HG03457 (cell line): ENCODE results near the gene TRPC4AP.

Experiments
- ATAC-seq: cut with Tn5 transposase; IDR thresholded peaks from one replicate; pipeline ENCODE4 v1.9.1; 2021; ENCODE audit warnings: moderate number of reproducible peaks; ENCODE audit not compliant: unreplicated experiment

Gene TRPC4AP

GRCh38 chr20:34989670-34990069, 102.9 kb downstream of the TRPC4AP start:
- ATAC-seq, result no peak

- no peak for ATAC-seq
Observed at GRCh38 chr20:34989118-34989517, 103.5 kb downstream of the TRPC4AP start.

GRCh38 chr20:34988191-34988540, 104.4 kb downstream of the TRPC4AP start:
- ATAC-seq, result no peak

GRCh38 chr20:34987288-34988190, 105.1 kb downstream of the TRPC4AP start:
- ATAC-seq, result no peak

- ATAC-seq, result no peak
Observed at GRCh38 chr20:34986311-34987287, 106.0 kb downstream of the TRPC4AP start.

- no peak for ATAC-seq
Observed at GRCh38 chr20:34985461-34986310, 106.9 kb downstream of the TRPC4AP start.

GRCh38 chr20:34984756-34985261, 107.8 kb downstream of the TRPC4AP start:
- ATAC-seq, result no peak

GRCh38 chr20:34983995-34984735, 108.4 kb downstream of the TRPC4AP start:
- no peak for ATAC-seq

- no peak for ATAC-seq
Observed at GRCh38 chr20:34983089-34983820, 109.4 kb downstream of the TRPC4AP start.

- no peak for ATAC-seq
Observed at GRCh38 chr20:34982270-34983088, 110.1 kb downstream of the TRPC4AP start.

- no peak for ATAC-seq
Observed at GRCh38 chr20:34980543-34981233, 111.9 kb downstream of the TRPC4AP start.

- ATAC-seq, result no peak
Observed at GRCh38 chr20:34979366-34980153, 113.0 kb downstream of the TRPC4AP start.

GRCh38 chr20:34978092-34978744, 114.4 kb downstream of the TRPC4AP start:
- no peak for ATAC-seq

- ATAC-seq, result no peak
Observed at GRCh38 chr20:34977365-34978091, 115.1 kb downstream of the TRPC4AP start.

- ATAC-seq, result no peak
Observed at GRCh38 chr20:34976286-34976685, 116.3 kb downstream of the TRPC4AP start.

- ATAC-seq, result no peak
Observed at GRCh38 chr20:34974246-34974645, 118.4 kb downstream of the TRPC4AP start.
